Left ventricle myocardium superior (tissue), 1 donor: Measurements from ENCODE around the gene POGK. TPM values are rescaled to one million over a fixed set of nuclear protein-coding genes. Genes with fewer than 3 reads are reported as not detected.

ENCODE experiments used
- ATAC-seq: fragments of 200-7000 bp; cut with Tn5 transposase; one replicate; pipeline ENCODE4 v1.9.1; 2020; ENCODE audit warnings: mild to moderate bottlenecking, moderate library complexity
- DNase-seq: peaks from one replicate; pipeline ENCODE4 v3.0.0-alpha.2; 2020
- intact Hi-C: fragments of 100-400 bp; cut with micrococcal nuclease; formaldehyde crosslinking; loops from one replicate; pipeline ENCODE4 v1.11.0; 2022
- total RNA-seq: library from RNA; stranded (reverse); fragmentation: NEBNext Ultra II Directional; extraction: Animal tissue kit (Norgen Biotek cat#: 25700); gene quantifications from one replicate; pipeline ENCODE4 v1.2.1, GENCODE V29; 2021
- donor health status: DM: no; HTN: yes; CAD: no; lungs with severe emphysema.

The POGK gene
- total RNA-seq, 1 donor from 2014 or later: 15.6 TPM

- no peak for DNase-seq
- no peak for ATAC-seq
- intact Hi-C loops: loop anchor here (10.0 kb wide), 1 partner anchor 166 kb away; no protein-coding TSS in a partner anchor
Observed at GRCh38 chr1:166888373-166889111, 49.3 kb downstream of the POGK start.

- DNase-seq: no peak
- intact Hi-C loops: loop anchor here (10.0 kb wide), 1 partner anchor 165 kb away; no protein-coding TSS in a partner anchor
Observed at GRCh38 chr1:166889776-166890175, 50.5 kb downstream of the POGK start.

GRCh38 chr1:166895766-166896165 is 56.5 kb downstream of the POGK start:
- intact Hi-C loops: no loop called here
- no peak for ATAC-seq
- DNase-seq: no peak

More at GRCh38 chr1:166889776-166890175, 50.5 kb downstream of the POGK start:
- no peak for ATAC-seq

GRCh38 chr1:166899769-166900168 is 60.5 kb downstream of the POGK start:
- DNase-seq (no peak), ATAC-seq (no peak)
- intact Hi-C loops: no loop called here

- DNase-seq: no peak
- no peak for ATAC-seq
- intact Hi-C loops: no loop called here
Observed at GRCh38 chr1:166900987-166901386, 61.7 kb downstream of the POGK start.

GRCh38 chr1:166902279-166902678 is 63.0 kb downstream of the POGK start:
- ATAC-seq (peak; percentile 60), DNase-seq (no peak)
- intact Hi-C loops: no loop called here

- no peak for ATAC-seq
- no peak for DNase-seq
- intact Hi-C loops: no loop called here
Observed at GRCh38 chr1:166903232-166903631, 64.0 kb downstream of the POGK start.

GRCh38 chr1:166905136-166905535 is 65.9 kb downstream of the POGK start:
- ATAC-seq (no peak), DNase-seq (no peak)
- intact Hi-C loops: no loop called here

- DNase-seq (no peak), ATAC-seq (no peak)
- intact Hi-C loops: no loop called here
Observed at GRCh38 chr1:166905900-166906299, 66.6 kb downstream of the POGK start.

Other genes starting within 250 kb of the POGK start
- gene TADA1, start 36.8 kb downstream of the POGK start, total RNA-seq: 9.6 TPM
- 1.6 TPM for gene ILDR2, start 136.1 kb downstream of the POGK start, total RNA-seq
- gene MAEL, start 149.8 kb downstream of the POGK start, total RNA-seq: 0.87 TPM